ENCODE results near the gene PCDH9.

DNA sequence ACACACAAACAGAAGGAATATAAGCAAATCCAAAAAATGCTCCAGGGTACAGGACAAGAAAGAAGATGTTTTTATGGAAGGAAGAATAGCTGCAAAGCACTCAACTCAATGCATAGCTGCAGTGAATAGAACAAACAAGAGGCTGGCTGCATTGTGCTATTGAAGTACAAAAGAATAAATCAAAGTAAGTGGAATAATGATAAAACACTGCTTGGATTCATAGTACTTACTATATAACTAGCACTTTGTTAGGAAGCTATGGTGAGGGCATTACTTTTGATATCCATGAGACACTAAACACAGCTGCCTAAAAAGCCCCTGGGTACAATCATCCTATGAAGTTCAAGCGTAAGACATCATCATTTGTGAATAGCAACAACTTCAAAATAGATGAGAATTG is 350.1 kb downstream of the PCDH9 start:
- TF ChIP-seq, protein P1, sequence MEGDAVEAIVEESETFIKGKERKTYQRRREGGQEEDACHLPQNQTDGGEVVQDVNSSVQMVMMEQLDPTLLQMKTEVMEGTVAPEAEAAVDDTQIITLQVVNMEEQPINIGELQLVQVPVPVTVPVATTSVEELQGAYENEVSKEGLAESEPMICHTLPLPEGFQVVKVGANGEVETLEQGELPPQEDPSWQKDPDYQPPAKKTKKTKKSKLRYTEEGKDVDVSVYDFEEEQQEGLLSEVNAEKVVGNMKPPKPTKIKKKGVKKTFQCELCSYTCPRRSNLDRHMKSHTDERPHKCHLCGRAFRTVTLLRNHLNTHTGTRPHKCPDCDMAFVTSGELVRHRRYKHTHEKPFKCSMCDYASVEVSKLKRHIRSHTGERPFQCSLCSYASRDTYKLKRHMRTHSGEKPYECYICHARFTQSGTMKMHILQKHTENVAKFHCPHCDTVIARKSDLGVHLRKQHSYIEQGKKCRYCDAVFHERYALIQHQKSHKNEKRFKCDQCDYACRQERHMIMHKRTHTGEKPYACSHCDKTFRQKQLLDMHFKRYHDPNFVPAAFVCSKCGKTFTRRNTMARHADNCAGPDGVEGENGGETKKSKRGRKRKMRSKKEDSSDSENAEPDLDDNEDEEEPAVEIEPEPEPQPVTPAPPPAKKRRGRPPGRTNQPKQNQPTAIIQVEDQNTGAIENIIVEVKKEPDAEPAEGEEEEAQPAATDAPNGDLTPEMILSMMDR (conservative IDR thresholded peaks at IDR 0.05; ENCODE audit: low read depth in 2 of 2) = no peak
- no peak for TF ChIP-seq POLR2AphosphoS5 (IDR thresholded peaks at IDR 0.05; ENCODE audit: low read depth)
- TF ChIP-seq EZH2 (IDR thresholded peaks at IDR 0.05; ENCODE audit: low read depth, unreplicated experiment) = no peak
- no peak for TF ChIP-seq NANOG (IDR thresholded peaks at IDR 0.05; ENCODE audit: borderline replicate concordance)
- TF ChIP-seq EZH2phosphoT487 (IDR thresholded peaks at IDR 0.05; ENCODE audit: unreplicated experiment) = no peak
- no peak for TF ChIP-seq ZNF331 (CRISPR knock-in tag; IDR thresholded peaks at IDR 0.05; ENCODE audit: low read depth)
- TF ChIP-seq, protein P2, sequence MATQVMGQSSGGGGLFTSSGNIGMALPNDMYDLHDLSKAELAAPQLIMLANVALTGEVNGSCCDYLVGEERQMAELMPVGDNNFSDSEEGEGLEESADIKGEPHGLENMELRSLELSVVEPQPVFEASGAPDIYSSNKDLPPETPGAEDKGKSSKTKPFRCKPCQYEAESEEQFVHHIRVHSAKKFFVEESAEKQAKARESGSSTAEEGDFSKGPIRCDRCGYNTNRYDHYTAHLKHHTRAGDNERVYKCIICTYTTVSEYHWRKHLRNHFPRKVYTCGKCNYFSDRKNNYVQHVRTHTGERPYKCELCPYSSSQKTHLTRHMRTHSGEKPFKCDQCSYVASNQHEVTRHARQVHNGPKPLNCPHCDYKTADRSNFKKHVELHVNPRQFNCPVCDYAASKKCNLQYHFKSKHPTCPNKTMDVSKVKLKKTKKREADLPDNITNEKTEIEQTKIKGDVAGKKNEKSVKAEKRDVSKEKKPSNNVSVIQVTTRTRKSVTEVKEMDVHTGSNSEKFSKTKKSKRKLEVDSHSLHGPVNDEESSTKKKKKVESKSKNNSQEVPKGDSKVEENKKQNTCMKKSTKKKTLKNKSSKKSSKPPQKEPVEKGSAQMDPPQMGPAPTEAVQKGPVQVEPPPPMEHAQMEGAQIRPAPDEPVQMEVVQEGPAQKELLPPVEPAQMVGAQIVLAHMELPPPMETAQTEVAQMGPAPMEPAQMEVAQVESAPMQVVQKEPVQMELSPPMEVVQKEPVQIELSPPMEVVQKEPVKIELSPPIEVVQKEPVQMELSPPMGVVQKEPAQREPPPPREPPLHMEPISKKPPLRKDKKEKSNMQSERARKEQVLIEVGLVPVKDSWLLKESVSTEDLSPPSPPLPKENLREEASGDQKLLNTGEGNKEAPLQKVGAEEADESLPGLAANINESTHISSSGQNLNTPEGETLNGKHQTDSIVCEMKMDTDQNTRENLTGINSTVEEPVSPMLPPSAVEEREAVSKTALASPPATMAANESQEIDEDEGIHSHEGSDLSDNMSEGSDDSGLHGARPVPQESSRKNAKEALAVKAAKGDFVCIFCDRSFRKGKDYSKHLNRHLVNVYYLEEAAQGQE (IDR thresholded peaks at IDR 0.05; ENCODE audit: unreplicated experiment) = no peak
- no peak for TF ChIP-seq ZNF114 (CRISPR knock-in tag; IDR thresholded peaks at IDR 0.05)
- no peak for TF ChIP-seq JUNB (IDR thresholded peaks at IDR 0.05; ENCODE audit: unreplicated experiment)
- TF ChIP-seq CREB1 (CRISPR knock-in tag; IDR thresholded peaks at IDR 0.05; ENCODE audit: low read depth) = no peak
- no peak for TF ChIP-seq STAT1 (IDR thresholded peaks at IDR 0.05; ENCODE audit: unreplicated experiment)
- TF ChIP-seq, protein P3, sequence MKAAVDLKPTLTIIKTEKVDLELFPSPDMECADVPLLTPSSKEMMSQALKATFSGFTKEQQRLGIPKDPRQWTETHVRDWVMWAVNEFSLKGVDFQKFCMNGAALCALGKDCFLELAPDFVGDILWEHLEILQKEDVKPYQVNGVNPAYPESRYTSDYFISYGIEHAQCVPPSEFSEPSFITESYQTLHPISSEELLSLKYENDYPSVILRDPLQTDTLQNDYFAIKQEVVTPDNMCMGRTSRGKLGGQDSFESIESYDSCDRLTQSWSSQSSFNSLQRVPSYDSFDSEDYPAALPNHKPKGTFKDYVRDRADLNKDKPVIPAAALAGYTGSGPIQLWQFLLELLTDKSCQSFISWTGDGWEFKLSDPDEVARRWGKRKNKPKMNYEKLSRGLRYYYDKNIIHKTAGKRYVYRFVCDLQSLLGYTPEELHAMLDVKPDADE (IDR thresholded peaks at IDR 0.05) = no peak

Data from GM23338 (cell line).